Measurements from ENCODE around the gene MYEF2. TPM values are rescaled to one million over a fixed set of nuclear protein-coding genes. Genes with fewer than 3 reads are reported as not detected.

Gene MYEF2
- total RNA-seq, 1 donor from 2014 or later: 13.6 TPM

- H3K27me3 ChIP-seq: no peaks in the 10 kb centered on the region
- H3K27ac ChIP-seq: no peak overlapping the region
- H3K9me3 ChIP-seq: no peaks in the 10 kb centered on the region
- no peak for DNase-seq (ENCODE audit: low spot score in 2 of 2)
- no peak overlapping the region for H3K4me3 ChIP-seq
- H3K36me3 ChIP-seq: no peaks in the 10 kb centered on the region
- TF ChIP-seq CTCF (IDR thresholded peaks at IDR 0.05): no peak
- H3K4me1 ChIP-seq: peaks cover 0 to 5% of the 10 kb centered on the region in 2 donors
- intact Hi-C loops (cut with DNase I): no loop called here
Measured at GRCh38 chr15:48109856-48110531, 68.1 kb downstream of the MYEF2 start.

- Histone ChIP-seq H3K9me3 (no peaks in the 10 kb centered on the region), H3K4me3 (no peak overlapping the region), H3K27ac (no peak overlapping the region), H3K36me3 (no peaks in the 10 kb centered on the region), H3K27me3 (no peaks in the 10 kb centered on the region), H3K4me1 (peaks cover 0 to 5% of the 10 kb centered on the region in 2 donors)
- DNase-seq (ENCODE audit: low spot score in 2 of 2): no peak
- no peak for TF ChIP-seq CTCF (IDR thresholded peaks at IDR 0.05)
- intact Hi-C loops (cut with DNase I): no loop called here
Measured at GRCh38 chr15:48109212-48109611, 68.9 kb downstream of the MYEF2 start.

GRCh38 chr15:48105936-48106335 lies 72.2 kb downstream of the MYEF2 start:
- H3K36me3 ChIP-seq: no peaks in the 10 kb centered on the region
- H3K9me3 ChIP-seq: no peaks in the 10 kb centered on the region
- H3K4me3 ChIP-seq: no peak overlapping the region
- no peaks in the 10 kb centered on the region for H3K27me3 ChIP-seq
- no peak overlapping the region for H3K27ac ChIP-seq
- no peak for TF ChIP-seq CTCF (IDR thresholded peaks at IDR 0.05)
- no peak for DNase-seq (ENCODE audit: low spot score in 2 of 2)
- intact Hi-C loops (cut with DNase I): no loop called here
- H3K4me1 ChIP-seq: peaks cover 0 to 3% of the 10 kb centered on the region in 2 donors

GRCh38 chr15:48103647-48104046 lies 74.4 kb downstream of the MYEF2 start:
- intact Hi-C loops (cut with DNase I): no loop called here

GRCh38 chr15:48102167-48102566 lies 75.9 kb downstream of the MYEF2 start:
- intact Hi-C loops (cut with DNase I): no loop called here
- no peak overlapping the region for H3K27ac ChIP-seq
- TF ChIP-seq CTCF (IDR thresholded peaks at IDR 0.05): no peak
- no peaks in the 10 kb centered on the region for H3K9me3 ChIP-seq
- no peak overlapping the region for H3K4me3 ChIP-seq
- H3K36me3 ChIP-seq: no peaks in the 10 kb centered on the region
- H3K4me1 ChIP-seq: no peaks in the 10 kb centered on the region
- H3K27me3 ChIP-seq: no peaks in the 10 kb centered on the region
- DNase-seq (ENCODE audit: low spot score in 2 of 2): no peak

More at GRCh38 chr15:48103647-48104046, 74.4 kb downstream of the MYEF2 start:
- Histone ChIP-seq H3K36me3 (no peaks in the 10 kb centered on the region), H3K4me1 (no peaks in the 10 kb centered on the region), H3K27me3 (no peaks in the 10 kb centered on the region), H3K4me3 (no peak overlapping the region), H3K9me3 (no peaks in the 10 kb centered on the region), H3K27ac (no peak overlapping the region)
- no peak for TF ChIP-seq CTCF (IDR thresholded peaks at IDR 0.05)
- no peak for DNase-seq (ENCODE audit: low spot score in 2 of 2)

Data from ascending aorta (tissue), 2 donors.